GM12878 (cell line): Measurements from ENCODE around the gene ASGR1.

Experiments used
- ASH2L ChIP-seq: fragments of 300-600, 200-600 bp; sonication (generic); IDR thresholded peaks from 2 replicates; pipeline ENCODE4 v1.6.1; 2017; ENCODE audit warnings: low read depth, mild to moderate bottlenecking, borderline replicate concordance
- CTCF ChIP-seq, 3 experiments: IDR thresholded peaks in 2 of 3; conservative IDR thresholded peaks in 1 of 3; 2 replicates each; pipeline ENCODE4 v1.5.1; 2011; ENCODE audit warnings: low read depth in 3 of 3, low read length in 3 of 3, mild to moderate bottlenecking in 3 of 3, control low read depth in 2 of 3, moderate library complexity in 2 of 3, inconsistent platforms in 1 of 3, mixed read lengths in 1 of 3; ENCODE audit not compliant: control insufficient read depth in 2 of 3, insufficient read depth in 1 of 3; ENCODE audit errors: extremely low read depth in 1 of 3
- EP300 ChIP-seq, 2 experiments: fragments of 150-350 bp in 1 of 2; IDR thresholded peaks; 2 replicates each; pipeline ENCODE4 v1.6.1; 2011 to 2012; ENCODE audit warnings: low read depth in 2 of 2, low read length in 2 of 2, borderline replicate concordance in 1 of 2, improper control_type of control experiment in 1 of 2, inconsistent platforms in 1 of 2; ENCODE audit not compliant: control insufficient read depth in 1 of 2
- FOXK2 ChIP-seq: fragments of 450-650 bp; IDR thresholded peaks from 2 replicates; pipeline ENCODE4 v1.6.1; 2017; ENCODE audit warnings: mild to moderate bottlenecking, moderate library complexity
- MAX ChIP-seq: IDR thresholded peaks from 2 replicates; pipeline ENCODE4 v1.6.1; 2012; ENCODE audit warnings: low read depth, low read length, improper control_type of control experiment
- SUPT20H ChIP-seq: IDR thresholded peaks from 2 replicates; pipeline ENCODE4 v1.6.1; 2011; ENCODE audit warnings: low read depth, mild to moderate bottlenecking, low read length, moderate library complexity, borderline replicate concordance; ENCODE audit not compliant: control insufficient read depth

GRCh38 chr17:7219229-7219811, 40.1 kb upstream of the ASGR1 start:
- no peak for TF ChIP-seq CTCF (IDR thresholded peaks at IDR 0.05 in 2 of 3, conservative IDR thresholded peaks at IDR 0.05 in 1 of 3; ENCODE audit: control insufficient read depth in 2 of 3, extremely low read depth in 1 of 3, insufficient read depth in 1 of 3, low read depth in 3 of 3, low read length in 3 of 3)
- TF ChIP-seq MAX: no peak
- TF ChIP-seq ASH2L: no peak
- TF ChIP-seq EP300 (IDR thresholded peaks at IDR 0.05; ENCODE audit: borderline replicate concordance in 1 of 2, control insufficient read depth in 1 of 2, low read depth in 2 of 2, low read length in 2 of 2): no peak
- TF ChIP-seq FOXK2: no peak
- no peak for TF ChIP-seq SUPT20H
